Stimulated activated CD8-positive, alpha-beta memory T cell treated with anti-CD3 and anti-CD28 coated beads, Interleukin-7, amount 100 ng/mL, for 48 hours (primary cell): ENCODE data around the gene CSF2RB.

ENCODE experiments used
- DNase-seq, 2 donors: peaks; one replicate each; pipeline ENCODE4 v3.0.0-alpha.2; 2020; ENCODE audit warnings: low read depth in 1 of 2; ENCODE audit errors: extremely low read depth in 1 of 2

Gene CSF2RB

GRCh38 chr22:36918586-36919284, 5.3 kb downstream of the CSF2RB start:
- DNase-seq, result no peak

- no peak for DNase-seq
Measured at GRCh38 chr22:36921309-36922104, 8.1 kb downstream of the CSF2RB start.

GRCh38 chr22:36922105-36922608, 8.7 kb downstream of the CSF2RB start:
- DNase-seq, result no peak

GRCh38 chr22:36922711-36923110, 9.3 kb downstream of the CSF2RB start:
- DNase-seq, result no peak

- DNase-seq, result no peak
Measured at GRCh38 chr22:36923131-36923788, 9.8 kb downstream of the CSF2RB start.

GRCh38 chr22:36924151-36924698, 10.8 kb downstream of the CSF2RB start:
- no peak for DNase-seq

- DNase-seq, result no peak
Measured at GRCh38 chr22:36925388-36926290, 12.2 kb downstream of the CSF2RB start.

GRCh38 chr22:36926309-36926708, 12.9 kb downstream of the CSF2RB start:
- DNase-seq, result no peak

GRCh38 chr22:36926721-36927435, 13.4 kb downstream of the CSF2RB start:
- DNase-seq, result no peak

- DNase-seq, result no peak
Measured at GRCh38 chr22:36927671-36928070, 14.2 kb downstream of the CSF2RB start.

GRCh38 chr22:36928196-36928595, 14.8 kb downstream of the CSF2RB start:
- DNase-seq, result no peak

- no peak for DNase-seq
Measured at GRCh38 chr22:36928786-36929535, 15.5 kb downstream of the CSF2RB start.

GRCh38 chr22:36929621-36930020, 16.2 kb downstream of the CSF2RB start:
- DNase-seq, result no peak

- DNase-seq, result no peak
Measured at GRCh38 chr22:36930041-36930935, 16.9 kb downstream of the CSF2RB start.

- no peak for DNase-seq
Measured at GRCh38 chr22:36931446-36931845, 18.0 kb downstream of the CSF2RB start.

GRCh38 chr22:36933629-36934417, 20.4 kb downstream of the CSF2RB start:
- no peak for DNase-seq
